Skeletal muscle cell (primary cell): Measurements from ENCODE around the gene PCDHGA2.
"Not testable (repeated sequence)": the region's sequence is repeated elsewhere in the genome, so short reads cannot be mapped to it uniquely, and the experiment has no call there.

ENCODE experiments used
- DNase-seq: peaks from one replicate; pipeline ENCODE4 v3.0.0-alpha.2; 2010; ENCODE audit warnings: low read depth
- H3K4me3 ChIP-seq: 2 replicates; pipeline ENCODE4 v1.5.1; 2011; ENCODE audit warnings: low read depth, mild to moderate bottlenecking, control low read depth, low read length, moderate library complexity

Gene PCDHGA2

GRCh38 chr5:141373673-141374317 is 35.2 kb downstream of the PCDHGA2 start, which contains the start of gene PCDHGA6:
Gene PCDHGA6 (plus strand): TSS chr5:141373891. CDS start chr5:141374084, 193 bp downstream.
- DNase-seq: no peak
- peak within 1 kb of the TSS; percentile 49 for H3K4me3 ChIP-seq

DNA sequence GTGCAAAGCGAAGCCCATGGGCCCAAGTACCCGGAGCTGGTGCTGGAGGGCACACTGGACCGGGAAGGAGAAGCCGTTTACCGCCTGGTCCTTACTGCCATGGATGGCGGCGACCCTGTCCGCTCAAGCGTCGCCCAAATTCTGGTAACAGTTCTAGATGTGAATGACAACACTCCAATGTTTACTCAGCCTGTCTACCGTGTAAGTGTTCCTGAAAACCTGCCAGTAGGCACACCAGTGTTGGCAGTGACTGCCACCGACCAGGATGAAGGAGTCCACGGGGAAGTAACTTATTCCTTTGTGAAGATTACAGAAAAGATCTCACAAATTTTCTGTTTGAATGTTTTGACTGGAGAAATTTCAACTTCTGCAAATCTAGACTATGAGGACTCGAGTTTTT is 36.1 kb downstream of the PCDHGA2 start:
- no peak for DNase-seq

DNA sequence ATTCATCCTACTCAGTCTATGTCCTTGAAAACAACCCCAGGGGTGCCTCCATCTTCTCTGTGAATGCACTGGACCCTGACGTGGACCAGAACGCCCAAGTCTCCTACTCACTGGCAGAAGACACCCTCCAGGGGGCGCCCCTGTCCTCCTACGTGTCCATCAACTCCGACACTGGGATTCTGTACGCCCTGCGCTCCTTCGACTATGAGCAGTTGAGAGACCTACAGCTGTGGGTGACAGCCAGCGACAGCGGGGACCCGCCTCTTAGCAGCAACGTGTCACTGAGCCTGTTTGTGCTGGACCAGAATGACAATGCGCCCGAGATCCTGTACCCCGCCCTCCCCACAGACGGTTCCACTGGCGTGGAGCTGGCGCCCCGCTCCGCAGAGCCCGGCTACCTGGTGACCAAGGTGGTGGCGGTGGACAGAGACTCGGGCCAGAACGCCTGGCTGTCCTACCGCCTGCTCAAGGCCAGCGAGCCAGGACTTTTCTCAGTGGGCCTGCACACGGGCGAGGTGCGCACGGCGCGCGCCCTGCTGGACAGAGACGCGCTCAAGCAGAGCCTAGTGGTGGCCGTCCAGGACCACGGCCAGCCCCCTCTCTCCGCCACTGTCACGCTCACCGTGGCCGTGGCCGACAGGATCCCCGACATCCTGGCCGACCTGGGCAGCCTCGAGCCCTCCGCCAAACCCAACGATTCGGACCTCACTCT is 37.0 kb downstream of the PCDHGA2 start:
- not testable (repeated sequence) for DNase-seq, H3K4me3 ChIP-seq

More for the DNA sequence above, 36.1 kb downstream of the PCDHGA2 start:
- no peak overlapping the region for H3K4me3 ChIP-seq

- H3K4me3 ChIP-seq: peak within 1 kb of the TSS; percentile 61
- DNase-seq: no peak
Measured at GRCh38 chr5:141382469-141383294, 44.1 kb downstream of the PCDHGA2 start, which contains the start of gene PCDHGA7. Gene PCDHGA7 (plus strand): TSS chr5:141382742. CDS start chr5:141382900, 158 bp downstream.

- DNase-seq: no peak
- peak overlapping the region; percentile 61 for H3K4me3 ChIP-seq
Measured at GRCh38 chr5:141383345-141383744, 44.8 kb downstream of the PCDHGA2 start.

DNA sequence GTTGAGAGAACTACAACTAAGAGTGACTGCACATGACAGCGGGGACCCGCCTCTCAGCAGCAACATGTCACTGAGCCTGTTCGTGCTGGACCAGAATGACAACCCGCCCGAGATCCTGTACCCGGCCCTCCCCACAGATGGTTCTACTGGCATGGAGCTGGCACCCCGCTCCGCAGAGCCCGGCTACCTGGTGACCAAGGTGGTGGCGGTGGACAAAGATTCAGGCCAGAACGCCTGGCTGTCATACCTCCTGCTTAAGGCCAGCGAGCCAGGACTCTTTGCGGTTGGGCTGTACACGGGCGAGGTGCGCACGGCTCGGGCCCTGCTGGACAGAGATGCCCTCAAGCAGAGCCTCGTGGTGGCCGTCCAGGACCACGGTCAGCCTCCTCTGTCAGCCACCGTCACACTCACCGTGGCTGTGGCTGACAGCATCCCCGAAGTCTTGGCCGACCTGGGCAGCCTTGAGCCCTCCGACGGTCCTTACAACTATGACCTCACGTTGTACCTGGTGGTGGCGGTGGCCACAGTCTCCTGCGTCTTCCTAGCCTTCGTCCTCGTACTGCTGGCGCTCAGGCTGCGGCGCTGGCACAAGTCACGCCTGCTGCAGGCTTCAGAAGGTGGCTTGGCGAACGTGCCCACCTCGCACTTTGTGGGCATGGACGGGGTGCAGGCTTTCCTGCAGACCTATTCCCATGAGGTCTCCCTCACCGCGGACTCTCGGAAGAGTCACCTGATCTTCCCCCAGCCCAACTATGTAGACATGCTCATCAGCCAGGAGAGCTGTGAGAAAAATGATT is 46.1 kb downstream of the PCDHGA2 start:
- H3K4me3 ChIP-seq: no peak overlapping the region
- DNase-seq: no peak

GRCh38 chr5:141387557-141388311 is 49.2 kb downstream of the PCDHGA2 start, which contains the start of gene PCDHGB4:
Gene PCDHGB4 (plus strand): TSS chr5:141387698. CDS start chr5:141387885, 187 bp downstream.
- H3K4me3 ChIP-seq: peak within 1 kb of the TSS; percentile 39
- not testable (repeated sequence) for DNase-seq

DNA sequence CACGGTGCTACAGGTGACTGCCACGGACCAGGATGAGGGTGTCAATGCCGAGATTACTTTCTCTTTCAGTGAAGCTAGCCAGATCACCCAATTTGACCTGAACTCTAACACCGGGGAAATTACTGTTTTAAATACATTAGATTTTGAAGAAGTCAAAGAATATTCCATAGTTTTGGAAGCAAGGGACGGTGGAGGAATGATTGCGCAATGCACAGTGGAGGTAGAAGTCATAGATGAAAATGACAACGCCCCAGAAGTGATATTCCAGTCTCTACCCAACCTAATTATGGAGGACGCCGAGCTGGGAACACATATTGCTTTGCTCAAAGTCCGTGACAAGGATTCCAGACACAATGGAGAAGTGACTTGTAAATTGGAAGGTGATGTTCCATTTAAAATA is 50.1 kb downstream of the PCDHGA2 start:
- no peak overlapping the region for H3K4me3 ChIP-seq
- DNase-seq: no peak

- DNase-seq: no peak
- no peak overlapping the region for H3K4me3 ChIP-seq
Measured at GRCh38 chr5:141389153-141390042, 50.8 kb downstream of the PCDHGA2 start.

DNA sequence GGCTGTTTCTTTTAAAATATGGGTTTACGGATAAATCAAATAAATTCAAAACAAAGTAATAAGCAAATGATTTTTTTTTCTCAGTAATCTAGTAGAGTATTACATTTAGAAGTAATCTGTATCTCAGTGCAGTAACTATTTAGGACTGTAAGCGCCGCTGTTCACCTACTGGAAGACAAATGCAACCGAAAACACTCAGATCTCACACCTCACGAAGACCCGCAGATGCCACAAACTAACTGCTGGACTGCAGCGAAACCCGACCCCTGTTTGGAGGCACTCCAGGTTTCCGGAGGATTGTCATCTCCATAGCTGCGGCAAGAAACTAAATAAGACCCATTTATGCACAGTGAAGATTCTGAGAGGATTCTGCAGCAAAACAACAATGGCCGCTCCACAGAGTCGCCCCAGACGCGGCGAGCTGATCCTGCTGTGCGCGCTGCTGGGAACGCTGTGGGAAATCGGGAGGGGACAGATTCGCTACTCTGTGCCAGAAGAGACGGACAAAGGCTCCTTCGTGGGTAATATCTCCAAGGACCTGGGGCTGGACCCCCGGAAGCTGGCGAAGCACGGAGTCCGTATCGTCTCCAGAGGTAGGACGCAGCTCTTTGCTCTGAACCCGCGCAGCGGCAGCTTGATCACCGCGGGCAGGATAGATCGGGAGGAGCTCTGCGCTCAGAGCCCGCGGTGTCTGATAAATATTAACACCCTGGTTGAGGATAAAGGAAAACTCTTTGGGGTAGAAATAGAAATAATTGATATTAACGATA is 54.1 kb downstream of the PCDHGA2 start, which contains the start of gene PCDHGA8:
PCDHGA8 (plus strand) TSS at position 205 of the 770 bp plus-strand sequence; CDS start at position 386, 181 bp downstream.
- DNase-seq: no peak
- no peak within 1 kb of the TSS for H3K4me3 ChIP-seq
